ENCODE results near the gene NFASC. TPM values are rescaled to one million over a fixed set of nuclear protein-coding genes. Genes with fewer than 3 reads are reported as not detected.

The NFASC gene
- total and polyA plus RNA-seq, 7 donors = 0.46 to 105 (median 17.6) TPM

DNA sequence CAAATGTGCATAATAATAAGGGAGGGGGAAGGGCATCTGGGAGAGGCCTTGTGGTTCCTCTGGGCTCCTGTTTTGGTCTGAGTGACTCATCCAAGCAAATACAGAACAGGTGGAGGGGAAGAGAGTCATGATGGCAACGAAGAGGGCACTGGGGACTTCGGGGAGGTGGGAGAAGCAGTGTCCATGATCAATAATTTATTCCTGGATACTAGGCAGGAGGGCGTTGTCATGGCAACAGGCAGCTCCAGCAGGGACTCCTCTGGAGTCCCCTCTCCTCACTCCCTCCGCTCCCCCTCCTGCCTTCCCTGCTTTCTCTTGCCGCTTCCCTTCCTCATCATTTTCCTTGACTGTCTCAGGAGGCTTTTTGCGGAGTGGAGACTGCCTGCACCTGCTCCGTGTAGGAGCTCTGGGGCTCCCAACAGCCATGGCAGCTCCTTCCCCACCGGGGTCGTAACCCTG lies 12.3 kb upstream of the NFASC start:
- no peak for DNase-seq
- TF ChIP-seq, protein P1, sequence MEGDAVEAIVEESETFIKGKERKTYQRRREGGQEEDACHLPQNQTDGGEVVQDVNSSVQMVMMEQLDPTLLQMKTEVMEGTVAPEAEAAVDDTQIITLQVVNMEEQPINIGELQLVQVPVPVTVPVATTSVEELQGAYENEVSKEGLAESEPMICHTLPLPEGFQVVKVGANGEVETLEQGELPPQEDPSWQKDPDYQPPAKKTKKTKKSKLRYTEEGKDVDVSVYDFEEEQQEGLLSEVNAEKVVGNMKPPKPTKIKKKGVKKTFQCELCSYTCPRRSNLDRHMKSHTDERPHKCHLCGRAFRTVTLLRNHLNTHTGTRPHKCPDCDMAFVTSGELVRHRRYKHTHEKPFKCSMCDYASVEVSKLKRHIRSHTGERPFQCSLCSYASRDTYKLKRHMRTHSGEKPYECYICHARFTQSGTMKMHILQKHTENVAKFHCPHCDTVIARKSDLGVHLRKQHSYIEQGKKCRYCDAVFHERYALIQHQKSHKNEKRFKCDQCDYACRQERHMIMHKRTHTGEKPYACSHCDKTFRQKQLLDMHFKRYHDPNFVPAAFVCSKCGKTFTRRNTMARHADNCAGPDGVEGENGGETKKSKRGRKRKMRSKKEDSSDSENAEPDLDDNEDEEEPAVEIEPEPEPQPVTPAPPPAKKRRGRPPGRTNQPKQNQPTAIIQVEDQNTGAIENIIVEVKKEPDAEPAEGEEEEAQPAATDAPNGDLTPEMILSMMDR (IDR thresholded peaks at IDR 0.05) = no peak
- TF ChIP-seq POLR2AphosphoS5 (IDR thresholded peaks at IDR 0.05) = no peak
- no peak for TF ChIP-seq POLR2A (IDR thresholded peaks at IDR 0.05)
- TF ChIP-seq EP300 (IDR thresholded peaks at IDR 0.05) = no peak
- intact Hi-C loops (cut with DNase I) = no loop called here
- Histone ChIP-seq H3K36me3 (no peaks in the 10 kb centered on the region), H3K4me3 (no peak overlapping the region), H3K4me1 (peaks cover 0 to 4% (median 0%) of the 10 kb centered on the region in 4 donors), H3K9me3 (no peaks in the 10 kb centered on the region), H3K27me3 (no peaks in the 10 kb centered on the region), H3K27ac (no peak overlapping the region)
- WGBS, 2 donors = 75 to 82% methylated on average over 9 of the region's 9 CpGs

DNA sequence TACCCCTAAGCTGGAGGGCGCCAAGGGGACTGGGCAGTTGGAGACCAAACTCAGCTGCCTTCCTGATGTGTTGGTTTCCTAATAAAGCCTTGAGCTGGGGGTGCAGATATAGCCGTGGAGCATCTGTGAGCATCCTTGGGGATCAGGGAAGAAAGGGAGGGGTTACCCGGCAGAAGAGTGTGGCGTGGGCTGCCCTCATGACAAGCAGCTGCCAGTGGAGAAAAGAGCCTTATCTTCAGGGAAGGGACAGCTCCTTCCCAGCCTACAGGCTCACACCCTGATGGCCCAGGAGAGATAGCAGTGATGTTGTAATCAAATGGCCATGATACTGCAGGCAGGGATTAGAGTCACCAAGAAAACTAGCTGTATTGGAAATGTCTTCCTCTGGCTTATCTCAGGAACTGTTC lies 10.8 kb upstream of the NFASC start:
- H3K4me1 ChIP-seq = peaks cover 0 to 4% (median 0%) of the 10 kb centered on the region in 4 donors
- no peaks in the 10 kb centered on the region for H3K36me3 ChIP-seq
- WGBS, 2 donors = 72 to 81% methylated on average over 4 of the region's 4 CpGs
- no peaks in the 10 kb centered on the region for H3K9me3 ChIP-seq
- intact Hi-C loops (cut with DNase I) = no loop called here
- H3K27ac ChIP-seq = no peak overlapping the region
- no peaks in the 10 kb centered on the region for H3K27me3 ChIP-seq
- TF ChIP-seq POLR2AphosphoS5 (IDR thresholded peaks at IDR 0.05) = no peak
- no peak for TF ChIP-seq POLR2A (IDR thresholded peaks at IDR 0.05)
- TF ChIP-seq, protein P1 (IDR thresholded peaks at IDR 0.05) = no peak
- TF ChIP-seq EP300 (IDR thresholded peaks at IDR 0.05) = no peak
- DNase-seq = peak; percentile 41
- H3K4me3 ChIP-seq = no peak overlapping the region

DNA sequence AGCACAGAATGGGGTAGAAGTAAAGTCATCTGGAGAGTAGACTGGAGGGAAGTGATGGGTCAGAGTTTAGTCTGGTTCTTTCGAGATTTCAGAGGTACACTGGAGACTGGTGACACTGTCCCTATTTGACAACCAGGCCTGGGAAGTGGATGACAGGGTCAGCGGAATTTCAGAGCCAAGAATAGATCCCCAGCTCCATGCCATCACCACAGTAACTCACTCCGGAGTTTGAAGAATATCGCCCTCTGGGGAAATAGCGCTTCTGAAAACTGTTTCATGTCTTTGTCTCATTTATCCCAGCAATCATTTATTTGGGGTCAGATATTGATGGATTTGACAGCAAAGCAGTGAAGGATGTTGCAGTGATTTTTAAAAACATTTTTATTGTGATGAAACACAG lies 7.6 kb upstream of the NFASC start:
- no peak overlapping the region for H3K4me3 ChIP-seq
- H3K4me1 ChIP-seq = peaks cover 0 to 20% (median 3%) of the 10 kb centered on the region in 4 donors
- H3K9me3 ChIP-seq = no peaks in the 10 kb centered on the region
- no peak overlapping the region for H3K27ac ChIP-seq
- intact Hi-C loops (cut with DNase I) = no loop called here
- TF ChIP-seq EP300 (IDR thresholded peaks at IDR 0.05) (no peak), POLR2AphosphoS5 (IDR thresholded peaks at IDR 0.05) (no peak), POLR2A (IDR thresholded peaks at IDR 0.05) (no peak)
- TF ChIP-seq, protein P1 (IDR thresholded peaks at IDR 0.05) = no peak
- DNase-seq = peak; percentile 6
- no peaks in the 10 kb centered on the region for H3K36me3 ChIP-seq
- H3K27me3 ChIP-seq = no peaks in the 10 kb centered on the region
- WGBS, 2 donors = 75 to 85% methylated on average over 5 of the region's 5 CpGs

DNA sequence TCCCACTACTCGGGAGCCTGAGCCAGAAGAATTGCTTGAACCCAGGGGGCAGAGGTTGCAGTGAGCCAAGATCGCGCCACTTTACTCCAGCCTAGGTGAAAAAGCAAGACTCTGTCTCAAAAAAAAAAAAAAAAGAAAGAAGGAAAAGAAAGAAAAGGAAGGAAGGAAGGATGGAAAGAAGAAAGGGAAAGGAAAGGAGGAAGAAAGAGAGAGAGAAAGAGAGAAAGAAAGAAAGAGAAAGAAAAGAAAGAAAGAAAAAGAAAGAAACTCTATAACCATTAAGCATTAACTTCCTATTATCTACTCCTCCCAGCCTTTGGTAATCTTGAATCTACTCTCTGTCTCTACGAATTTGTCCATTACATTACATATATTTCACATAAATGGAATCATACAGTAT lies 6.9 kb upstream of the NFASC start:
- Histone ChIP-seq H3K4me3 (no peak overlapping the region), H3K9me3 (no peaks in the 10 kb centered on the region), H3K4me1 (peaks cover 0 to 25% (median 5%) of the 10 kb centered on the region in 4 donors), H3K36me3 (no peaks in the 10 kb centered on the region), H3K27me3 (no peaks in the 10 kb centered on the region), H3K27ac (no peak overlapping the region)
- intact Hi-C loops (cut with DNase I) = no loop called here
- TF ChIP-seq, protein P1 (IDR thresholded peaks at IDR 0.05) = no peak
- no peak for TF ChIP-seq POLR2AphosphoS5 (IDR thresholded peaks at IDR 0.05)
- TF ChIP-seq EP300 (IDR thresholded peaks at IDR 0.05) = no peak
- TF ChIP-seq POLR2A (IDR thresholded peaks at IDR 0.05) = no peak
- 92 to 93% methylated on average over 4 of the region's 4 CpGs for WGBS, 2 donors
- no peak for DNase-seq

DNA sequence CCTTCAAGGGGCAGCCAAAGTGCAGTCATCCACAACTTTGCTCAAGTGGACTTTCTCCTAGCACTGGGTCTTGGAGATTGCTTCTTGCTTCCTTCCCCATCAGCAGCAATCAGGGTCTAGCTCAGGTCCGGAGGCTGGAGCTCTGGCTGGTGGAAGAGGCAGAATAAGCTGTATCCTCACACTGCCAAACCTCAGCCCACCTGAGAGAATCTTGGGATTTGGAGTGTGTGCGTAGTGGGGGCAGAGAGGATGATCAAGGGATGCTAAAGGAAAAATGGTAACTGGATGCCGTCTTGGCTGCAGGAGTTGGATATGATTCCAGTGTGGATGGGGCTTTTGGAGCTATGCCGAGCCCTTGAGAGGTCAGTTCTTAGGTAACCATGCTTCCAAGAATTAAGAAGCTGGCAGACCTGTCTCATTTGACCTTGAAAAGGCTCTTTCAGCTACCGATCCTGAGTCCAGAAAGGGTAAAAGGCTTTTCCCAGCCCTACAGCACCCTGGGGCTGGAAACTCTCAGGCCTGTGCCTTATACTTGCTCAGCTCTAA lies 4.5 kb upstream of the NFASC start:
- Histone ChIP-seq H3K9me3 (no peaks in the 10 kb centered on the region), H3K4me3 (no peak overlapping the region), H3K27ac (no peak overlapping the region), H3K27me3 (no peaks in the 10 kb centered on the region), H3K36me3 (no peaks in the 10 kb centered on the region), H3K4me1 (peaks cover 0 to 45% (median 7%) of the 10 kb centered on the region in 4 donors)
- TF ChIP-seq, protein P1 (IDR thresholded peaks at IDR 0.05) = no peak
- intact Hi-C loops (cut with DNase I) = no loop called here
- WGBS, 2 donors = 85 to 86% methylated on average over 5 of the region's 5 CpGs
- peak; percentile 27 for DNase-seq

Measured in sigmoid colon (tissue), 7 donors.